HG03060 (cell line): Measurements from ENCODE around the gene ANAPC7.
"Not testable (repeated sequence)": the region's sequence is repeated elsewhere in the genome, so short reads cannot be mapped to it uniquely, and the experiment has no call there.

ENCODE experiments used
- ATAC-seq: cut with Tn5 transposase; IDR thresholded peaks from one replicate; pipeline ENCODE4 v1.9.1; 2021; ENCODE audit warnings: low read depth, moderate number of reproducible peaks; ENCODE audit not compliant: unreplicated experiment

ANAPC7 gene

GRCh38 chr12:110349514-110350151, 53.9 kb downstream of the ANAPC7 start:
- no peak for ATAC-seq

- no peak for ATAC-seq
Measured at GRCh38 chr12:110349096-110349495, 54.4 kb downstream of the ANAPC7 start.

- no peak for ATAC-seq
Measured at GRCh38 chr12:110348431-110349059, 55.0 kb downstream of the ANAPC7 start.

- no peak for ATAC-seq
Measured at GRCh38 chr12:110347767-110348166, 55.7 kb downstream of the ANAPC7 start.

GRCh38 chr12:110345963-110346362, 57.5 kb downstream of the ANAPC7 start:
- no peak for ATAC-seq

- ATAC-seq = no peak
Measured at GRCh38 chr12:110345176-110345661, 58.3 kb downstream of the ANAPC7 start.

GRCh38 chr12:110344657-110345056, 58.9 kb downstream of the ANAPC7 start:
- no peak for ATAC-seq

GRCh38 chr12:110343736-110344555, 59.6 kb downstream of the ANAPC7 start:
- no peak for ATAC-seq

- ATAC-seq = no peak
Measured at GRCh38 chr12:110343114-110343513, 60.4 kb downstream of the ANAPC7 start.

GRCh38 chr12:110342157-110342556, 61.4 kb downstream of the ANAPC7 start:
- ATAC-seq = no peak

GRCh38 chr12:110340706-110341105, 62.8 kb downstream of the ANAPC7 start:
- ATAC-seq = no peak

GRCh38 chr12:110340261-110340660, 63.2 kb downstream of the ANAPC7 start:
- not testable (repeated sequence) for ATAC-seq

- no peak for ATAC-seq
Measured at GRCh38 chr12:110339184-110339952, 64.1 kb downstream of the ANAPC7 start.

- no peak for ATAC-seq
Measured at GRCh38 chr12:110338754-110339153, 64.8 kb downstream of the ANAPC7 start.

- no peak for ATAC-seq
Measured at GRCh38 chr12:110337912-110338710, 65.4 kb downstream of the ANAPC7 start.

GRCh38 chr12:110335481-110336045, 67.9 kb downstream of the ANAPC7 start:
- ATAC-seq = no peak

GRCh38 chr12:110333201-110333600, 70.3 kb downstream of the ANAPC7 start:
- ATAC-seq = no peak

- ATAC-seq = no peak
Measured at GRCh38 chr12:110330544-110330943, 73.0 kb downstream of the ANAPC7 start.

GRCh38 chr12:110330124-110330523, 73.4 kb downstream of the ANAPC7 start:
- ATAC-seq = no peak
